ENCODE results near the gene MARVELD1. TPM values are rescaled to one million over a fixed set of nuclear protein-coding genes. Genes with fewer than 3 reads are reported as not detected.

The MARVELD1 gene
- polyA plus RNA-seq, 1 experiment = 79.4 TPM

- Histone ChIP-seq H3K27me3 (ENCODE audit: control insufficient read depth, insufficient read depth, low read length) (no peaks in the 10 kb centered on the region; the same call in 1 of the 2 replicates), H3K36me3 (ENCODE audit: control insufficient read depth, insufficient read depth, low read length) (no peaks in the 10 kb centered on the region), H3K4me3 (ENCODE audit: low read depth, low read length) (no peak overlapping the region)
- CTCF ChIA-PET = interaction anchor here (1.2 to 20.3 kb wide), 3 partner anchors 18 to 29 kb away, joined by 4 to 517 read pairs (median 16); partner anchors contain the start of genes AVPI1 and ZFYVE27
- POLR2A ChIA-PET = no interaction called here
- no peak for TF ChIP-seq CTCF (IDR thresholded peaks at IDR 0.05; ENCODE audit: insufficient read depth, low read depth, low read length)
- DNase-seq (ENCODE audit: low read depth) = no peak
These were observed 8.4 kb upstream of the MARVELD1 start for GRCh38 chr10:97705006-97705670.

DNA sequence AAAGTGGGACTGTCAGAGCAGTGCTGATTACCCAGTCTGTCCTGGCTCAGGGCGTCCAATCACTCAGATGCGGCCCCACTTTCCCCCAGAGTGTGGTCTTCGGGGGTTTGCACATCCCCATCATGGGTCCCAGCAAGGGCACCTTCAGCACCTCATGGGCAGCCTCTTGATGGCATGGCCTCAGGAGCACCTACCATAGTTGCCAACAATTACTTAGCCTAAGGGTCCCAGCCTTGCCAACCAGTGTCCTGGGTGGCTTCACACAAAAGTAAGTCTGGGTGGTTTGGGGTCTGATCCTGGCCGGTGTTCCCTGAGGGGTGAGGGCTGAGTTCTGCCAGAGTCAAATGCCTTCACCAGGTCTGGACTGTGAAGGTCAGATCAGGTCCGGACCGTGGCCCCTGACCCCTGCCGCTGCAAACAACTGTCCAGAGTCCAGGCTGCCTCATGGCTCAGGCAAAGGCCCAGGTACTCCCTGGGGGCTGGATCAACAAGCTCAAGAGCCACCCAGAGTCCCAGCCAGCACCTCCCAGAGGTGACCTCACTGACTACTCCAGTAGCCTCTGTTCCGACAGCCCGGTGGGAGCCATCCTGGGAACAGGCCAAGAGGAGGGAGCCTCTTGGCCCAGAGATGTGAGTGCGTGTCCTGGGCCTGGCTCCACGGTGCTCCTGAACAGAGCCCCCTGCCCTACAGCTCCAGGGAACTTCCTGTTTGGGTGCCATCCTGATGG lies 6.2 kb upstream of the MARVELD1 start:
- H3K27me3 ChIP-seq (ENCODE audit: control insufficient read depth, insufficient read depth, low read length) = no peaks in the 10 kb centered on the region; the same call in 1 of the 2 replicates
- no peaks in the 10 kb centered on the region for H3K36me3 ChIP-seq (ENCODE audit: control insufficient read depth, insufficient read depth, low read length)
- ChIA-PET CTCF (interaction anchor here (0.6 to 20.3 kb wide), 3 partner anchors 22 to 283 kb away, joined by 3 to 517 read pairs (median 16); partner anchors contain the start of gene ZFYVE27), POLR2A (no interaction called here)
- TF ChIP-seq CTCF (IDR thresholded peaks at IDR 0.05; ENCODE audit: insufficient read depth, low read depth, low read length) = no peak
- no peak overlapping the region for H3K4me3 ChIP-seq (ENCODE audit: low read depth, low read length)
- no peak for DNase-seq (ENCODE audit: low read depth)

DNA sequence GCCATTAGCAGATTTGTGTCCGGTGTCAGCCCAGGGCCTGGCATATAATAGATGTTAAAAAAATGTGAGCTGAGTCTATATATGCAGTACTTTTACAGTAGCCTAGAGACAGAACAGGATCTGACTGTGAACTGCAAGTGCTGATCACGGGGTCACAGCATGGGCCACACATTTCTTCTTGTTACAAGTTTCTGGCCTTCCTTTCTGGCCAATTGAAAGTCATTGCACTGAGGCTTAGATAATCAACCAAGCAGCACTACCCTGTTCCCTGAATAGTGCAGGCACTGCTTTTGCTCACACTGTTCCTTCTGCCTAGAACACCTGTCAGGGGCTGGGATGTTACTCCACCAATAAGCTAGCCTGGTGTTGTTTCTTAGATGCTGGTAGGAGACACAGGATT lies 5.4 kb upstream of the MARVELD1 start:
- ChIA-PET CTCF (interaction anchor here (1.3 to 20.3 kb wide), 3 partner anchors 11 to 34 kb away, joined by 5 to 517 read pairs (median 10); partner anchors contain the start of gene ZFYVE27), POLR2A (no interaction called here)
- TF ChIP-seq CTCF (IDR thresholded peaks at IDR 0.05; ENCODE audit: insufficient read depth, low read depth, low read length) = no peak
- Histone ChIP-seq H3K27me3 (ENCODE audit: control insufficient read depth, insufficient read depth, low read length) (no peaks in the 10 kb centered on the region; the same call in 1 of the 2 replicates), H3K36me3 (ENCODE audit: control insufficient read depth, insufficient read depth, low read length) (no peaks in the 10 kb centered on the region), H3K4me3 (ENCODE audit: low read depth, low read length) (no peak overlapping the region)
- no peak for DNase-seq (ENCODE audit: low read depth)

DNA sequence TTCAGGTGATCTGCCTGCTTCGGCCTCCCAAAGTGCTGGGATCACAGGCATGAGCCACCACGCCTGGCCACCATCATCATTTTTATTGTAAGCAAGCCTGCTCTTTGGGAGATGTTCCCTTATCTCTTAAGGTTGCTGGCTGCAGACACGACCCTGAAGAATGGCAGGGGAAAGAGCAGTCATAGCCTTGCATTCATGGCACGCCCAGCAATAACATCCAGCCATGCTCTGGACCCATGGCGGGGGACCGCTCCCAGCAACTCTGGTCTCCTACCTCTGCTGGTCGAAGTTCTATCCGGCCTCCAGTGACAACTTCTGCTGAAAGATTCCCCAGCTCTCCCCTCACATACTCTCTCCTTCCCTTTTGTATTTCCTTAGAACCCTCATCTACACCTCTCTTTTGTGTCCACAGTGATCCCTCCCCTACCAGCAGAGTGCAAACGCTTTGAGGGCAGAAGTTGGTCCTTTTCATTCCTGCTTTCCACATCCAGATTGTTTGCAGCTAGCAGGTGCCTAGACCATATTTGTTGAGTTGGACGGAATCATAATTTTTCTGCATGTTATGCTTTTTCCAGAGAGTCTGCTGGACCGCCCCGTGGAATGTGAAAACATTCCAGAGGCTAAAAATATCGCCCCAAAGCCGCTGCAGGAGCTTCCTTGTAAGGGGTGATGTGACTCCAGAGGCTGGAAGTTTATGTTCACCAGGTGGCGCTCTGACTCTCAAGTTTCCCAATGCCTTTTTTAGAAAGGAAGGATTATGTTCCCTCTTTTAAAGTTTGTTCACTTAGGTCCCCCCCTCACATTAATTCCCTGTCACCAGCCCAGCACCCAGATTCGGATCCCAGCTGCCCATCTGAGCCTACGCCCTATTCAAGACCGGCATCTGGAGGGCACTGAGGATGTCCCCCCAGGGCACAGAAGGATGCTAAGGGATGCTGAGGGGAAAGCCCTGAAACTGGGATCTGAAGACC lies 4.3 kb upstream of the MARVELD1 start:
- Histone ChIP-seq H3K4me3 (ENCODE audit: low read depth, low read length) (no peak overlapping the region), H3K36me3 (ENCODE audit: control insufficient read depth, insufficient read depth, low read length) (no peaks in the 10 kb centered on the region), H3K27me3 (ENCODE audit: control insufficient read depth, insufficient read depth, low read length) (no peaks in the 10 kb centered on the region)
- ChIA-PET POLR2A (interaction anchor here (0.6 to 1.1 kb wide), 4 partner anchors 18 to 34 kb away, joined by 3 to 4 read pairs (median 3); partner anchors contain the start of gene ZFYVE27), CTCF (interaction anchor here (0.6 to 20.3 kb wide), 19 partner anchors 8 to 562 kb away, joined by 3 to 517 read pairs (median 4); partner anchors contain the start of genes AVPI1 and ZFYVE27)
- no peak for DNase-seq (ENCODE audit: low read depth)
- TF ChIP-seq CTCF (IDR thresholded peaks at IDR 0.05; ENCODE audit: insufficient read depth, low read depth, low read length) = peak; percentile 82

Data from BJ (cell line).